ENCODE results near the gene HOXB1.

DNA sequence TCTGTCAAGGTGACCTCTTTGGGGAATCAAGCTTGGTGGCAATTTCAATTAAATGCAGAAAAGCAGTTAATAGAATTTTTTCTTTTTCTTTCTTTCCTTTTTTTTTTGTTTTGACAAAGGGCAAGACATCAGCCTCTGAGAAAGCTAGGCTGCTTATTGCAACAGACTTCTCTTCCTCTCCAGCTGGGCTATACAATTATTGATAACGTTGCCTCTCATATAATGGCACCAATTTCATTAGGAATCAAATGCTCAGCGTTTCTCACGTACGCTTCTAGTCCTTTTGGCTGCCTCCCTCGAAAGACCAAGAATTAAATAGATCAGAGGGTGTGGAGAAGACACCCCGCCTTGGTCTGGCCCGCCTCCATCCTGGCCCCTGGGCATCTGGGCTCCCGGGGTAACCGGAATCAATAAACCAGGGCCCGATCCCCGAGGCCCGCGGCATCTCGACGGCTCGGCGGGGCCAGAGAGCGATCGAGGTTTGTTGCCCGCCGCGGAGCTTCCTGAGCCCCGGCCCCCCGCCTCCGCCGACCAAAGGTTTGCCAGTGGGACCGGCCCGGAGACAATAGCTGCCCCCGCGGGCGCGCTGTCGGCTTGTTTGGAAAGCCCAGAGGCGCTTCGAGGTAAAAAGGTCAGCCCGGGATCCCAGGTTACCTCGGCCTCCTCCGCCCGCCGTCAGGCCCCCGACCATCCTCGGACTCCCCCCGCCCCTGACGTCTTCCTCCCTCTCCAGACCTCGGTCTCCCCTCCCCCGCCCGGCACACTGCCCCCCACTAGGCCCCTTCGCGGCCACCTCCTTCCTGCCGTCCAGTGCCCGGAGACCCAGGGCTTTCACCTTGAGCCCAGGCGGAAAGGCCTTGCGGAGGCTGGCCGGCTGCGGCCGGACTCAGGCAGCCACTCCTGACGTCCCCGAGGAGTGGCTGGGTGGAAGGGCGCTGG, 3.9 kb downstream of the HOXB1 start:
- TF ChIP-seq SP1 (IDR thresholded peaks at IDR 0.05) (no peak), SP1 (CRISPR knock-in tag; IDR thresholded peaks at IDR 0.05) (no peak), POLR2AphosphoS5 (IDR thresholded peaks at IDR 0.05; ENCODE audit: low read depth, low read length) (no peak), SAFB2 (CRISPR knock-in tag; IDR thresholded peaks at IDR 0.05; ENCODE audit: borderline replicate concordance, low read depth) (no peak), CTCF (CRISPR knock-in tag; IDR thresholded peaks at IDR 0.05) (no peak), TBP (CRISPR knock-in tag; IDR thresholded peaks at IDR 0.05) (no peak), ESRRA (CRISPR knock-in tag; IDR thresholded peaks at IDR 0.05; ENCODE audit: low read depth) (no peak), GLI4 (CRISPR knock-in tag; IDR thresholded peaks at IDR 0.05; ENCODE audit: borderline replicate concordance) (no peak), KLF15 (CRISPR knock-in tag; IDR thresholded peaks at IDR 0.05; ENCODE audit: borderline replicate concordance) (no peak)
- TF ChIP-seq, protein P1, sequence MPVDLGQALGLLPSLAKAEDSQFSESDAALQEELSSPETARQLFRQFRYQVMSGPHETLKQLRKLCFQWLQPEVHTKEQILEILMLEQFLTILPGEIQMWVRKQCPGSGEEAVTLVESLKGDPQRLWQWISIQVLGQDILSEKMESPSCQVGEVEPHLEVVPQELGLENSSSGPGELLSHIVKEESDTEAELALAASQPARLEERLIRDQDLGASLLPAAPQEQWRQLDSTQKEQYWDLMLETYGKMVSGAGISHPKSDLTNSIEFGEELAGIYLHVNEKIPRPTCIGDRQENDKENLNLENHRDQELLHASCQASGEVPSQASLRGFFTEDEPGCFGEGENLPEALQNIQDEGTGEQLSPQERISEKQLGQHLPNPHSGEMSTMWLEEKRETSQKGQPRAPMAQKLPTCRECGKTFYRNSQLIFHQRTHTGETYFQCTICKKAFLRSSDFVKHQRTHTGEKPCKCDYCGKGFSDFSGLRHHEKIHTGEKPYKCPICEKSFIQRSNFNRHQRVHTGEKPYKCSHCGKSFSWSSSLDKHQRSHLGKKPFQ (CRISPR knock-in tag; IDR thresholded peaks at IDR 0.05; ENCODE audit: insufficient replicate concordance): no peak
